ENCODE results near the gene DUSP14. TPM values are rescaled to one million over a fixed set of nuclear protein-coding genes. Genes with fewer than 3 reads are reported as not detected.

The DUSP14 gene
- polyA plus RNA-seq, 1 experiment: 76.7 TPM

- Histone ChIP-seq H3K9me3 (ENCODE audit: control insufficient read depth, insufficient read depth, low read length) (no peaks in the 10 kb centered on the region), H3K4me3 (ENCODE audit: low read depth, low read length) (no peak overlapping the region), H3K27me3 (ENCODE audit: control insufficient read depth, insufficient read depth, low read length) (no peaks in the 10 kb centered on the region), H3K27ac (ENCODE audit: low read depth, low read length) (peak overlapping the region; percentile 48)
- ChIA-PET CTCF (interaction anchor here (0.9 kb wide), 1 partner anchor 11 kb away, joined by 4 read pairs; no protein-coding TSS in a partner anchor), POLR2A (interaction anchor here (0.6 to 1.2 kb wide), 2 partner anchors 12 to 340 kb away, joined by 3 to 4 read pairs; no protein-coding TSS in a partner anchor)
- no peak for TF ChIP-seq CTCF (IDR thresholded peaks at IDR 0.05; ENCODE audit: low read depth, low read length)
- no peak for DNase-seq (ENCODE audit: low read depth, low spot score)
Observed at GRCh38 chr17:37476431-37477120, 13.1 kb upstream of the DUSP14 start.

GRCh38 chr17:37478187-37478586 is 11.5 kb upstream of the DUSP14 start:
- H3K4me3 ChIP-seq (ENCODE audit: low read depth, low read length): no peak overlapping the region
- no peak for TF ChIP-seq CTCF (IDR thresholded peaks at IDR 0.05; ENCODE audit: low read depth, low read length)
- no peak for DNase-seq (ENCODE audit: low read depth, low spot score)
- POLR2A ChIA-PET: interaction anchor here (1.0 to 1.1 kb wide), 2 partner anchors 10 to 71 kb away, joined by 3 to 4 read pairs; no protein-coding TSS in a partner anchor
- H3K27ac ChIP-seq (ENCODE audit: low read depth, low read length): no peak overlapping the region
- H3K27me3 ChIP-seq (ENCODE audit: control insufficient read depth, insufficient read depth, low read length): no peaks in the 10 kb centered on the region
- CTCF ChIA-PET: interaction anchor here (1.1 kb wide), 1 partner anchor 10 kb away, joined by 4 read pairs; no protein-coding TSS in a partner anchor
- H3K9me3 ChIP-seq (ENCODE audit: control insufficient read depth, insufficient read depth, low read length): no peaks in the 10 kb centered on the region

GRCh38 chr17:37479025-37479424 is 10.7 kb upstream of the DUSP14 start:
- Histone ChIP-seq H3K27ac (ENCODE audit: low read depth, low read length) (no peak overlapping the region), H3K4me3 (ENCODE audit: low read depth, low read length) (no peak overlapping the region), H3K9me3 (ENCODE audit: control insufficient read depth, insufficient read depth, low read length) (no peaks in the 10 kb centered on the region), H3K27me3 (ENCODE audit: control insufficient read depth, insufficient read depth, low read length) (no peaks in the 10 kb centered on the region)
- DNase-seq (ENCODE audit: low read depth, low spot score): no peak
- POLR2A ChIA-PET: interaction anchor here (1.1 kb wide), 1 partner anchor 9 kb away, joined by 4 read pairs; no protein-coding TSS in a partner anchor
- CTCF ChIA-PET: no interaction called here
- no peak for TF ChIP-seq CTCF (IDR thresholded peaks at IDR 0.05; ENCODE audit: low read depth, low read length)

GRCh38 chr17:37480427-37480826 is 9.3 kb upstream of the DUSP14 start:
- no peak for TF ChIP-seq CTCF (IDR thresholded peaks at IDR 0.05; ENCODE audit: low read depth, low read length)

GRCh38 chr17:37481001-37481665 is 8.6 kb upstream of the DUSP14 start:
- TF ChIP-seq CTCF (IDR thresholded peaks at IDR 0.05; ENCODE audit: low read depth, low read length): no peak
- ChIA-PET POLR2A (no interaction called here), CTCF (interaction anchor here (0.7 kb wide), 1 partner anchor 108 kb away, joined by 4 read pairs; no protein-coding TSS in a partner anchor)
- no peak overlapping the region for H3K4me3 ChIP-seq (ENCODE audit: low read depth, low read length)
- no peak overlapping the region for H3K27ac ChIP-seq (ENCODE audit: low read depth, low read length)
- no peak for DNase-seq (ENCODE audit: low read depth, low spot score)
- H3K9me3 ChIP-seq (ENCODE audit: control insufficient read depth, insufficient read depth, low read length): no peaks in the 10 kb centered on the region
- no peaks in the 10 kb centered on the region for H3K27me3 ChIP-seq (ENCODE audit: control insufficient read depth, insufficient read depth, low read length)

More at GRCh38 chr17:37480427-37480826, 9.3 kb upstream of the DUSP14 start:
- ChIA-PET POLR2A (no interaction called here), CTCF (interaction anchor here (0.7 kb wide), 1 partner anchor 107 kb away, joined by 4 read pairs; no protein-coding TSS in a partner anchor)
- no peak for DNase-seq (ENCODE audit: low read depth, low spot score)
- Histone ChIP-seq H3K27ac (ENCODE audit: low read depth, low read length) (no peak overlapping the region), H3K27me3 (ENCODE audit: control insufficient read depth, insufficient read depth, low read length) (no peaks in the 10 kb centered on the region), H3K9me3 (ENCODE audit: control insufficient read depth, insufficient read depth, low read length) (no peaks in the 10 kb centered on the region), H3K4me3 (ENCODE audit: low read depth, low read length) (no peak overlapping the region)

All from AG04450 (cell line).